OCI-LY7 (cell line): ENCODE measurements around the gene SRSF2. TPM values are rescaled to one million over a fixed set of nuclear protein-coding genes. Genes with fewer than 3 reads are reported as not detected.
A peak's percentile ranks its signal among the peaks of the same experiment; 100 is the strongest.

Experiments
- Bru-seq: library from RNA; stranded (reverse); fragments of 400-500 nt; gene quantifications from one replicate; lab custom pipeline; 2021; lab: Mats Ljungman, UMichigan
- BruChase-seq, 2 experiments: library from RNA; stranded (reverse); fragments of 400-500 nt; gene quantifications; one replicate each; lab custom pipeline; 2021; lab: Mats Ljungman, UMichigan
- BruUV-seq: library from RNA; stranded (reverse); fragments of 400-500 nt; replicated peaks from 2 replicates; lab custom pipeline; 2021; lab: Mats Ljungman, UMichigan
- CTCF ChIA-PET: fragments of 300-600 bp; sonication (Branson Sonifier 250); formaldehyde crosslinking; loops from one replicate; lab custom pipeline; 2022; ENCODE audit warnings: antibody characterized with exemption; ENCODE audit not compliant: unreplicated experiment; lab: Charles Lee
- POLR2A ChIA-PET: fragments of 300-600 bp; sonication (Branson Sonifier 250); formaldehyde crosslinking; loops from one replicate; lab custom pipeline; 2022; ENCODE audit warnings: antibody characterized with exemption; lab: Charles Lee
- DNase-seq: peaks from one replicate; pipeline ENCODE4 v3.0.0-alpha.2; 2015; ENCODE audit warnings: low spot score
- H2AFZ ChIP-seq: fragments of 200-600 bp; sonication (generic), shearing (Covaris generic); 2 replicates; pipeline ENCODE4 v1.6.1; 2014; ENCODE audit warnings: mild to moderate bottlenecking, antibody characterized with exemption, low read length, moderate library complexity
- H3K27ac ChIP-seq: fragments of 200-600 bp; sonication (generic); 2 replicates; pipeline ENCODE4 v1.5.1; 2014; ENCODE audit warnings: mixed run types, low read depth, mild to moderate bottlenecking, moderate library complexity, low read length, inconsistent platforms; ENCODE audit not compliant: poor library complexity, severe bottlenecking
- H3K36me3 ChIP-seq: fragments of 200-600 bp; sonication (generic); 2 replicates; pipeline ENCODE4 v1.6.1; 2014; ENCODE audit warnings: mild to moderate bottlenecking, antibody characterized with exemption, low read length, moderate library complexity, mixed read lengths; ENCODE audit not compliant: insufficient read depth
- H3K4me1 ChIP-seq: fragments of 200-600 bp; sonication (generic); 2 replicates; pipeline ENCODE4 v1.5.1; 2014; ENCODE audit warnings: mild to moderate bottlenecking, low read length; ENCODE audit not compliant: insufficient read depth, poor library complexity, severe bottlenecking
- H3K4me2 ChIP-seq: fragments of 200-600 bp; sonication (generic); 2 replicates; pipeline ENCODE4 v1.6.1; 2014; ENCODE audit warnings: mild to moderate bottlenecking, low read length
- H3K4me3 ChIP-seq: fragments of 200-600 bp; sonication (generic); 2 replicates; pipeline ENCODE4 v1.5.1; 2014; ENCODE audit warnings: mild to moderate bottlenecking, low read depth, low read length; ENCODE audit not compliant: poor library complexity, severe bottlenecking
- H3K79me2 ChIP-seq: fragments of 200-600 bp; sonication (generic); 2 replicates; pipeline ENCODE4 v1.6.1; 2016; ENCODE audit warnings: low read depth, mild to moderate bottlenecking, low read length, moderate library complexity, mixed read lengths; ENCODE audit not compliant: insufficient read depth
- H3K9me2 ChIP-seq: fragments of 200-600 bp; sonication (generic); 2 replicates; pipeline ENCODE4 v1.6.1; 2016; ENCODE audit warnings: mild to moderate bottlenecking, low read length, mixed read lengths; ENCODE audit not compliant: insufficient read depth
- H3K9me3 ChIP-seq: fragments of 200-600 bp; sonication (generic); 2 replicates; pipeline ENCODE4 v1.6.1; 2014; ENCODE audit warnings: mild to moderate bottlenecking, mixed run types, low read length, mixed read lengths
- H4K20me1 ChIP-seq: fragments of 200-600 bp; sonication (generic); 2 replicates; pipeline ENCODE4 v1.6.1; 2014; ENCODE audit warnings: mild to moderate bottlenecking, antibody characterized with exemption, low read length, moderate library complexity, mixed read lengths; ENCODE audit not compliant: insufficient read depth
- CTCF ChIP-seq: fragments of 200-600 bp; sonication (generic); conservative IDR thresholded peaks from 2 replicates; pipeline ENCODE4 v1.5.1; 2014; ENCODE audit warnings: mild to moderate bottlenecking, antibody characterized with exemption, low read length, moderate library complexity, mixed read lengths
- EZH2phosphoT487 ChIP-seq: fragments of 200-600 bp; sonication (generic); IDR thresholded peaks from 2 replicates; pipeline ENCODE4 v1.6.1; 2018; ENCODE audit warnings: low read depth, borderline replicate concordance, mild to moderate bottlenecking, mixed run types, antibody characterized with exemption, low read length, moderate library complexity, mixed read lengths
- intact Hi-C: fragments of 100-400 bp; cut with micrococcal nuclease; formaldehyde crosslinking; loops from one replicate; pipeline ENCODE4 v1.10.0; 2022; ENCODE audit not compliant: unreplicated experiment
- long read RNA-seq: library from polyadenylated mRNA; stranded (forward); transcript quantifications from one replicate; pipeline ENCODE4 v2.0.0, GENCODE V29; 2022
- total RNA-seq, 2 experiments: library from RNA; depleted of rRNA in 1 of 2; stranded (reverse); fragments of >200 nt in 1 of 2; shearing (Covaris generic) in 1 of 2; gene quantifications; 2 replicates each; pipeline ENCODE4 v1.2.3, GENCODE V29; 2014 to 2022

The SRSF2 gene
- 1,143 and 2,207 TPM in 2 replicates for total RNA-seq (2014; rRNA removed; shearing (Covaris generic))
- total RNA-seq (2022) = 619 and 683 TPM in 2 replicates
- Bru-seq, nascent RNA = percentile 100 among the genes with signal in this experiment
- percentile 100 among the genes with signal in this experiment for BruChase-seq, experiment 1, labeled RNA remaining after a 6-hour chase
- percentile 100 among the genes with signal in this experiment for BruChase-seq, experiment 2, labeled RNA remaining after a 2-hour chase
- long read RNA-seq, transcript SRSF2-203 (2 exons, 2,885 nt) = minor isoform, 118 of 604 reads
- long read RNA-seq, transcript SRSF2-209 (2 exons, 1,001 nt) = minor isoform, 31 of 604 reads
- long read RNA-seq, transcript SRSF2-202 (3 exons, 1,927 nt) = major isoform, 259 of 604 reads
- long read RNA-seq, transcript SRSF2-208 (4 exons, 1,359 nt) = minor isoform, 13 of 604 reads
- long read RNA-seq, partial matches to known transcripts = 53 of 604 reads
- long read RNA-seq, other reads (novel, unspliced or antisense) = 122 of 604 reads

- Histone ChIP-seq H3K4me3 (peak within 1 kb of the TSS; percentile 77), H3K9me3 (no peaks in the 10 kb centered on the region), H3K36me3 (peaks cover 70% of the 10 kb centered on the region), H3K9me2 (no peaks in the 10 kb centered on the region), H2AFZ (peak within 1 kb of the TSS; percentile 44; the same call in 1 of the 2 replicates), H4K20me1 (peaks cover 36% of the 10 kb centered on the region), H3K4me2 (peak within 1 kb of the TSS; percentile 96), H3K4me1 (peaks cover 53% of the 10 kb centered on the region), H3K27ac (peak within 1 kb of the TSS; percentile 92), H3K79me2 (peaks cover 80% of the 10 kb centered on the region)
- TF ChIP-seq CTCF (no peak), EZH2phosphoT487 (no peak)
- CTCF ChIA-PET = interaction anchor here (0.6 kb wide), 1 partner anchor 356 kb away, joined by 3 read pairs; no protein-coding TSS in a partner anchor
- POLR2A ChIA-PET = interaction anchor here (0.7 to 2.6 kb wide), 4 partner anchors 9 to 66 kb away, joined by 3 to 12 read pairs (median 7); no protein-coding TSS in a partner anchor
- intact Hi-C loops = loop anchor here (1.0 to 10.0 kb wide), 8 partner anchors 11 to 1072 kb away; partner anchors contain the start of genes JMJD6, METTL23, RECQL5 and SAP30BP
- no TSS peak for BruUV-seq
- peak; percentile 100 for DNase-seq
These were observed at the start of gene SRSF2 for GRCh38 chr17:76737082-76737675. SRSF2 (minus strand) TSS chr17:76737331; CDS start chr17:76737160, 171 bp downstream.

- Histone ChIP-seq H3K4me2 (no peak overlapping the region), H3K36me3 (peaks cover 31% of the 10 kb centered on the region; the same call in 1 of the 2 replicates), H3K9me2 (no peaks in the 10 kb centered on the region), H3K27ac (peak overlapping the region; percentile 92), H3K79me2 (no peaks in the 10 kb centered on the region), H3K9me3 (no peaks in the 10 kb centered on the region), H2AFZ (no peak overlapping the region), H4K20me1 (no peaks in the 10 kb centered on the region), H3K4me3 (no peak overlapping the region), H3K4me1 (peaks cover 87% of the 10 kb centered on the region)
- intact Hi-C loops = loop anchor here (2.0 to 5.0 kb wide), 2 partner anchors 58 to 518 kb away; partner anchors contain the start of genes JMJD6, METTL23 and UBALD2
- TF ChIP-seq EZH2phosphoT487 = no peak
- TF ChIP-seq CTCF = no peak
- no peak for DNase-seq
- CTCF ChIA-PET = no interaction called here
- POLR2A ChIA-PET = interaction anchor here (3.0 kb wide), 1 partner anchor 47 kb away, joined by 12 read pairs; the partner anchor contains the start of genes MFSD11 and SRSF2
- BruUV-seq = no TSS peak
These were observed 47.8 kb upstream of the SRSF2 start for GRCh38 chr17:76784926-76785325.
